ENCODE data around the gene RUFY4.

RUFY4 gene

DNA sequence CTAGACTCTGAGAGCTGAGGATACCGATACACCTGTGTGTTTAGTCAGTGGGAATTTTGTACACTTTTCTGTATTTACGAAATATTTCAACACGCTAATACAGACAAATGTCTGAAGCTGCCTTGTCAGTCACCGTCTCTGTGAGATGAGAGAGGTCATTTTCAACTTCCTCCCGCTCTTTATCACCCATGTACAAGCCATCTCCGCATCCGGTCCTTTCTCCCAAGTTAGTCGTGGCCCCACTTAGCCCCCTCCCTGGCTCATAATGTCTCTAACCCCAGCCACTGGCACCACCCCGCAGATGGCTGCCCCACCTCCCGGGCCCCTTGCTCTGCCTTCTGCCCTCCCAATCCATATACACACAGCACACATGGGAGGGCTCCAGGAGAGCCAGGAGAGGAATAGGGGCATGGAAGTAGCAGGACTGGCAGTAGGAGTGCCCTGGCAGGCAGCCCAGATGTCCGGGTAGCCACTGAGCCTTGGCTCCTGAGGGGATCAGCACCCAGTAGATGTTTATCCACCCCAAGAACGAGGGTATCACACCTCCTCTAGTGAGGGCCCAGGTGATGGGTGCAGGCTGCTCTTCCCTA lies 2.0 kb upstream of the RUFY4 start:
- Mint-ChIP-seq H3K4me3 (no peak overlapping the region), H3K9me3 (no peaks in the 10 kb centered on the region), H3K36me3 (ENCODE audit: low read depth) (no peaks in the 10 kb centered on the region), H3K4me1 (ENCODE audit: low read depth) (no peaks in the 10 kb centered on the region), H3K27ac (no peak overlapping the region), H3K27me3 (peaks cover 4% of the 10 kb centered on the region)

DNA sequence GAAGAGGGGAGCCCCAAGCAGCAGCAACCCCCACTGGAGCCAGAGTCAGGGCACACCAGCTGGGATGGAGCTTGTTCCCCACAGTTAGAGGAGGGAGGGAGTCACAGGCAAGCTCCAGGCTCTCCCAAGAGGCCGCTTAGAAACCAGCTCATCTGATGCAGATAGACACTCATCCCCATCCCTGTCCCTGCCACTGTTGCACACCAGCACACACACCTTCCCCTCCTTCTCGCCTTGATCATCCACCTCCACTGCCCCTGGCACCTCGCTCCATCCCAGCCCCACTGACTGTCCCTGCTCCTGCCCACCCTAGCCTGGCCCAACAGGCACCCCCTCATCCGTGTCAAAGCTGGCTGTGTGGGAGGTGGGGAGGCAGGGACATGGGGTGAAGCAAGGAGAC lies 1.5 kb upstream of the RUFY4 start:
- Mint-ChIP-seq H3K4me3 (no peak overlapping the region), H3K27me3 (peaks cover 4% of the 10 kb centered on the region), H3K36me3 (ENCODE audit: low read depth) (no peaks in the 10 kb centered on the region), H3K4me1 (ENCODE audit: low read depth) (no peaks in the 10 kb centered on the region), H3K9me3 (no peaks in the 10 kb centered on the region), H3K27ac (no peak overlapping the region)

DNA sequence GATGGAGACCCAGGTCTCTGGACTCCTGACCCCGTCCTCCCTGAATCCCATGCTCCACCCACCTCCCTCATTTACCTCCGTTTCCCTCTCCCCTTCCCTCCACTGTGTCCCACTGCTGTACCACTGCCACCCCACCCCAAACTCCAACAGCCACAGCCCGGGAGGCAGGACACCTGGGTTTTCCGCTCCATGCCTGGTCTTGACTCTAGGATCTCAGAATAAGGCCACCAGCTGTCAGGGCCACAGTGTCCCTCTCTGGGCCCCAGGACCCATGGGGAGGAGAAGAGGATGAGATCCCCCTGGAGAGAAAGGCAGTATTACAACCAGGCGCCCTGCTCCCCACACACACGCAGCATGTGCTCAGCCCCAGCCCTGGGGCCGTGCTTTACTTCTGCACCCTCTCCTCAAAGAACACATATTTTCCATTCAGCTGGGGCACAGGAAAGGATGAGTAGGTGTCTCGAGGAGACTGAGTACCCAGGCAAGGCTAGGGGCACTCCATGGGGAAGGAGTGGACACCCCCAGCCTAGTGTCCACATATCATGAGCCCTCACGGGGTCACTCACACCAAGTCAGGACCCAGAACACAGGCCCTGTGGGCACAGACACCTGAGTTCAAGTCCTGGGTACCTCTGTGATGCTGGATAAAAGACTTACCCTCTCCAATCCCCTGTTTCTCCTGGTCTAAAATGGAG lies 700 bp downstream of the RUFY4 start:
- H3K36me3 Mint-ChIP-seq (ENCODE audit: low read depth) = no peaks in the 10 kb centered on the region
- H3K4me3 Mint-ChIP-seq = no peak overlapping the region
- H3K9me3 Mint-ChIP-seq = no peaks in the 10 kb centered on the region
- H3K27ac Mint-ChIP-seq = no peak overlapping the region
- no peaks in the 10 kb centered on the region for H3K4me1 Mint-ChIP-seq (ENCODE audit: low read depth)
- H3K27me3 Mint-ChIP-seq = peaks cover 4% of the 10 kb centered on the region

DNA sequence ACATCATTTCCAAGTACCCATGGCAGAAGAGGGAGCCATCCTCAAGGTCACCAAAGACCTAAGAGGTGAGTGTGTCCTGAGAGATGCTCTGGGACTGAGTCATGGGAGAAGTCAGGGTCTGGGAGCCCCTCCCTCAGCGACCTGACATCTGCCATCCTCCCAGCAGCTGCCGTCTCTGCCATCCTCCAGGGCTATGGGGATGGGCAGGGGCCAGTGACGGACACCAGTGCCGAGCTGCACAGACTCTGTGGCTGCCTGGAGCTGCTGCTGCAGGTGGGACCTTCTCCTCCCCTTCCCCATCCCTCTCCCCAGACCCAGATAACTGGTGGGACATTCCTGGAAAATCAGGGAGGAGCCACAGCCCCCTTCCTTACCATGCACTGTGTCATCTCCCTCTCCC lies 1.5 kb downstream of the RUFY4 start:
- no peaks in the 10 kb centered on the region for H3K9me3 Mint-ChIP-seq
- H3K27me3 Mint-ChIP-seq = peaks cover 4% of the 10 kb centered on the region
- no peak overlapping the region for H3K4me3 Mint-ChIP-seq
- no peak overlapping the region for H3K27ac Mint-ChIP-seq
- no peaks in the 10 kb centered on the region for H3K4me1 Mint-ChIP-seq (ENCODE audit: low read depth)
- H3K36me3 Mint-ChIP-seq (ENCODE audit: low read depth) = no peaks in the 10 kb centered on the region

DNA sequence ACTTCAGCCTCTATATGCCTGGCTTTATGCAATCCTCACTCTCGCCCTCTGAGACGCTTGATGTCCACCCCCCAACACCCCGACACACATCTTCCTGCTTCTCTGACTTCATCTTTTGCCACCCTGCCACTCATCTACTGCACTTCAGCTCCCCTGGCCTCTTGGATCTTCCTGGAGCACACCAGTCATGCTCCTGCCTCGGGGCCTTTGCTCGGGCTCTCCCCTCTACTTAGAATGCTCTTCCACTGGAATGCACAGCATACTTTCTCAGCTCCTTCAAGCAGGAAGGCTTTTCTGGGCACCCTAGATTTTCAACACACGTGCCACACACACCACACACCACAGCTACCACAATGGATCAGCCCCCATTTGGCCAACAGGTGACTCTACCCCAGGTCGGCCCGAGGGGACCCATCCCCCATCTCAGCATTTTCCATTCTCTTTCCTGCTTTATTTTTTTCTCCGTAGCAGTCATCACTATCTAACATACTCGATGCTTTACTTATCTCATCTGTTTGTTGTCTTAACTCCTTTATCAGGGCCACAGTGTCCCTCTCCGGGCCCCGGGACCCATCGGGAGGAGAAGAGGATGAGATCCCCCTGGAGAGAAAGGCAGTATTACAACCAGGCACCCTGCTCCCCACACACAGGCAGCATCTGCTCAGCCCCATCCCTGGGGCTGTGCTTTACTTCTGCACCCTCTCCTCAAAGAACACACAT lies 2.3 kb downstream of the RUFY4 start:
- Mint-ChIP-seq H3K27me3 (peaks cover 4% of the 10 kb centered on the region), H3K36me3 (ENCODE audit: low read depth) (no peaks in the 10 kb centered on the region), H3K4me1 (ENCODE audit: low read depth) (no peaks in the 10 kb centered on the region), H3K9me3 (no peaks in the 10 kb centered on the region), H3K4me3 (no peak overlapping the region), H3K27ac (no peak overlapping the region)

DNA sequence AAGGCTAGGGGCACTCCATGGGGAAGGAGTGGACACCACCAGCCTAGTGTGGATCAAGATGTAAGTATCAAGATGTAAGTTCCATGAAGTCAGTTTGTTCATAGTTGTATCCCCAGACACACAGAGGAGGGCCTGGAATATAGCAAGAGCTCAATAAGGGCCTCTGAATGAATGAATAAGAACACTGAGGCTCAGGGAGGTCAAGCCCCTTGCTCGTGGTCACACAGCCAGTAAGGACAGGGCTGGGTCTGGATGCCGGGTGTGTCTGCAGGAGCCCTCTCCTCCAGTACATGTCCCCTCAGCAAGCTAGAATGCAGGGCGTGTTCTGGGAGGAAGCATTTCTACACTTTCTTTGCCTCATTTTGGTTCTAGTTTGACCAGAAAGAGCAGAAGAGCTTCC lies 2.9 kb downstream of the RUFY4 start:
- Mint-ChIP-seq H3K36me3 (ENCODE audit: low read depth) (no peaks in the 10 kb centered on the region), H3K9me3 (no peaks in the 10 kb centered on the region), H3K27ac (no peak overlapping the region), H3K27me3 (peaks cover 4% of the 10 kb centered on the region), H3K4me1 (ENCODE audit: low read depth) (no peaks in the 10 kb centered on the region), H3K4me3 (no peak overlapping the region)

DNA sequence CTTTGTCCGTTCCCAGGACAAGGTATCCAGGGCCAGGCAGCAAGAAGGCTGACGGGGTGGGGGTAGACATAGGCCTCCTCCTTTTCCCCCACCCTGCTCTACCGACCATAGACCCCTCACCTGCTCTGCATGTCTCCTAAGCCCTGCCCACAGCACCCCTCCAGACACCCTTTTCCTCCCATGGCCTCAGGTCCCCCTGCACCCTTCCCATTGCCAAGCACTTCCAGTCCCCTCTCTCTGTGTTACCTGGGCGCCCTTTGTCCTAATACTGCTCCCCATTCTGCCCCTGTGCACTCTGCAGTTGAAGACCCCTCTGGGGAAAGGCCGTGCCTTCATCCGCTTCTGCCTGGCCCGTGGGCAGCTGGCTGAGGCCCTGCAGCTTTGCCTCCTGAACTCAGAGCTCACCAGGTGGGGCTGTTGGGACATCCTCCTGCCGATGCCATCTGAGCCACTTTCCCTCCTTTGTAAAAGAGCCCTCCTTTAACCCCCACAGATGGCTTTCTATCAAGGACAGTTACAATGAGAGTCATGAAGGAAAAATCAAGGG lies 3.5 kb downstream of the RUFY4 start:
- Mint-ChIP-seq H3K4me3 (no peak overlapping the region), H3K36me3 (ENCODE audit: low read depth) (no peaks in the 10 kb centered on the region), H3K27ac (no peak overlapping the region), H3K4me1 (ENCODE audit: low read depth) (no peaks in the 10 kb centered on the region), H3K27me3 (peaks cover 3% of the 10 kb centered on the region), H3K9me3 (no peaks in the 10 kb centered on the region)

DNA sequence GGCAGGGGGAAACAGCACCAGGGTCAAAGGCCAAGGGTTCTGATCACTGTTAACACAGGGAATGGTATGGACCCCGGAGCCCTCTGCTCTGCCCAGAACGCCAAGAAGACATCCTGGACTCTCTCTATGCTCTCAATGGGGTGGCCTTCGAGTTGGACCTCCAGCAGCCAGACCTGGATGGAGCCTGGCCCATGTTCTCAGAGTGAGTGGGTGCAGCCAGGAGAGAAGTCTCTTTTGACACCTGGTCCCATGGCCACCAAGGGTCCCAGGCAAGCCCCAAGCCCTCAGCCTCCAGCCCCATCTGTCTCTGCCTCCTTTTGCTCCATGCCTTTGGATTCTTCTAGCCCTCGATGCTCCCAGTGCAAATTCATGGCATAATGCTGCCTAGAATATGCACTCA lies 4.1 kb downstream of the RUFY4 start:
- Mint-ChIP-seq H3K9me3 (no peaks in the 10 kb centered on the region), H3K4me3 (no peak overlapping the region), H3K4me1 (ENCODE audit: low read depth) (no peaks in the 10 kb centered on the region), H3K27ac (no peak overlapping the region), H3K36me3 (ENCODE audit: low read depth) (no peaks in the 10 kb centered on the region), H3K27me3 (no peaks in the 10 kb centered on the region)

DNA sequence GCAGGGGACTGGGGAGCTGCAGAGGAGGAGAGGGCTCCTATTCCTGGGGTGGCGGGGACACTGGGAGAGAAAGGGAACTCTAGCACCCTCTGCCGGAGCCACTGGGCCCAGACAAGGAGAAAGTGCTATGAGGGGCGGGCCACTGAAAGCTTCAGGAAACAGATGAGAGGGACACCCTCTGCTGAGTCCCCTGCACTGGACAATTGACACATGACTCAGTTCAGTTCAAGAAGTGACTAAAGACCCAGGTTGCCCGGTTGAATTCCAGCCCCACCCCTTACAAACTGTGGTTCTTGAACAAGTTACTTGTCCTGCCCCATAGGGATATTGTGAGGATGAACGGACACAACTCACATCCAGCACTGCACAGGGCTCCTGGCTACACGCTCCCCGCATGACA lies 5.0 kb downstream of the RUFY4 start:
- Mint-ChIP-seq H3K27me3 (no peaks in the 10 kb centered on the region), H3K9me3 (no peaks in the 10 kb centered on the region), H3K4me1 (ENCODE audit: low read depth) (no peaks in the 10 kb centered on the region), H3K36me3 (ENCODE audit: low read depth) (no peaks in the 10 kb centered on the region), H3K4me3 (no peak overlapping the region), H3K27ac (no peak overlapping the region)

DNA sequence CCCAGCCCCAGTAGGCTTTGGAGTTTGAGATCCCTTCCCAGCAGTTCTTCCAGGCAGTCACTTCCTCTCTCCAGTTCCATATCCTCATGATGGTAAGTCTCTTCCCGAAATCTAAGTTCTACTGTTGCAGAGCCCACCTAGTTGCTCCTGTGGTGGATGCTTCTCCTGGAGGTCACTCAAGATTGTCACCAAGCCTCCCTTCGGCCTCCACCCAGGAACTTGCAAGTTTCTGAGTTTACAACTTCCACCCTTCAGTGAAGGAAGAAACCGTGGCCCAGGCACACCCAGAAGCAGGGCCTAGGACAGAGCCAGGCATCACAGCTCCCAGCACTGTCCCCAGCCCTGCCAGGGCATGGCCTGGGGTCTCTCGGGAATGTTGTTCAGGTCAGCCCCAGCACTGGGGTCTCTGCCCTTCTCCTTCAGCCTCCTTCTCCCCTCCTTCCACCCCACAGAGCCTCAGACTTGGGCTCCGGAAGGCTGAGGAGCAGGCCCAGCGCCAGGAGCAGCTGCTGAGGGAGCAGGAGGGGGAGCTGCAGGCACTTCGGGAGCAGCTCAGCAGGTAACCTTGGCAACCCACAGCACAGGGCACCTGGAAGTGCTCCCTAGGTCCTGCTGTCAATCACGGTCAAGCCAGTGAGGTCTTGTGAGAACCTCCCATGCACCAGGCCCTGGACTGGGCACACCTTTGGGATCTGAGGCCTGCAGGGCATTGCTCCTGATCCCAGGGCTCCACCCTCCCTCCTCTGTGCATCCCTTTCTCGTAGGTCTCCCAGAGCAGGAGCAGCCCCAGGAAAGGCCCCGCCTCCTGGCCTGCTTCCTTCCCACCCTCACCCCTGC lies 7.1 kb downstream of the RUFY4 start:
- Mint-ChIP-seq H3K4me3 (no peak overlapping the region), H3K9me3 (no peaks in the 10 kb centered on the region), H3K4me1 (ENCODE audit: low read depth) (no peaks in the 10 kb centered on the region), H3K36me3 (ENCODE audit: low read depth) (no peaks in the 10 kb centered on the region), H3K27me3 (no peaks in the 10 kb centered on the region), H3K27ac (no peak overlapping the region)

DNA sequence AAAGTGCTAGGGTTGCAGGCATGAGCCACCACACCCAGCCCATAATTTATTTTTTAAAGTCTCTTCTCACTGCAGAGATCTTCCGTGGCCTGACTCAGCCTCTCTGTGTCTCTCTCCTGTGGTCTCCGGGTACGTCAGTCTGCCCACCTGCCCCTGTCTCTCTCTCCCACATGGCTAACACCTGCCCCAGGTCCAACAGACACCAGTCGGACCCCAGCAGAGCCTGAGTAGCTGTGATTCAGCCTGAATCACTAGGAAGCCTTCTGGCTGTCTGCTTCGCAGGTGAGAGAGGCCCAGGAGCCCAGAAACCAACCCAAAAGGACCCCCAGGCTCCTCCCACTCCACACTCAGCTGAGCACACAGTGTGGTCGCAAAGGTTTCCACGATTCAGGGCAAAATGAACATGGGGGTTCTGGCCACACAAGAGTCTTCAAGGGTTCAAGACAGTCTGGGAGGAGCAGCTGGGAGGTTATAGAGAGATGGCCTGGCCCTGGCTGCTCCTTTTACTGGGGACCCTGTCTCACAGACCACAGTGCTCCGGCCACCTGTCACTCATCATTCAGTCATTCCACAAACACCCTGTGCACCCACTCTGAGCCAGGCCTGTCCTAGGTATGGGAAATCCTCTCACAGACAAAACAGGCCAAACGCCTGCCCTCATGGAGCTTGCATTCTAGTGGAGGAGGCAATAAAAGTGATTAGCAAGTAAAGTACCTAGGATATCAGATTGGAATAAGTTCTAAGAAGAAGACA lies 8.6 kb downstream of the RUFY4 start:
- H3K9me3 Mint-ChIP-seq = no peaks in the 10 kb centered on the region
- H3K4me3 Mint-ChIP-seq = no peak overlapping the region
- H3K4me1 Mint-ChIP-seq (ENCODE audit: low read depth) = no peaks in the 10 kb centered on the region
- H3K27me3 Mint-ChIP-seq = peaks cover 1% of the 10 kb centered on the region
- no peaks in the 10 kb centered on the region for H3K36me3 Mint-ChIP-seq (ENCODE audit: low read depth)
- H3K27ac Mint-ChIP-seq = no peak overlapping the region

DNA sequence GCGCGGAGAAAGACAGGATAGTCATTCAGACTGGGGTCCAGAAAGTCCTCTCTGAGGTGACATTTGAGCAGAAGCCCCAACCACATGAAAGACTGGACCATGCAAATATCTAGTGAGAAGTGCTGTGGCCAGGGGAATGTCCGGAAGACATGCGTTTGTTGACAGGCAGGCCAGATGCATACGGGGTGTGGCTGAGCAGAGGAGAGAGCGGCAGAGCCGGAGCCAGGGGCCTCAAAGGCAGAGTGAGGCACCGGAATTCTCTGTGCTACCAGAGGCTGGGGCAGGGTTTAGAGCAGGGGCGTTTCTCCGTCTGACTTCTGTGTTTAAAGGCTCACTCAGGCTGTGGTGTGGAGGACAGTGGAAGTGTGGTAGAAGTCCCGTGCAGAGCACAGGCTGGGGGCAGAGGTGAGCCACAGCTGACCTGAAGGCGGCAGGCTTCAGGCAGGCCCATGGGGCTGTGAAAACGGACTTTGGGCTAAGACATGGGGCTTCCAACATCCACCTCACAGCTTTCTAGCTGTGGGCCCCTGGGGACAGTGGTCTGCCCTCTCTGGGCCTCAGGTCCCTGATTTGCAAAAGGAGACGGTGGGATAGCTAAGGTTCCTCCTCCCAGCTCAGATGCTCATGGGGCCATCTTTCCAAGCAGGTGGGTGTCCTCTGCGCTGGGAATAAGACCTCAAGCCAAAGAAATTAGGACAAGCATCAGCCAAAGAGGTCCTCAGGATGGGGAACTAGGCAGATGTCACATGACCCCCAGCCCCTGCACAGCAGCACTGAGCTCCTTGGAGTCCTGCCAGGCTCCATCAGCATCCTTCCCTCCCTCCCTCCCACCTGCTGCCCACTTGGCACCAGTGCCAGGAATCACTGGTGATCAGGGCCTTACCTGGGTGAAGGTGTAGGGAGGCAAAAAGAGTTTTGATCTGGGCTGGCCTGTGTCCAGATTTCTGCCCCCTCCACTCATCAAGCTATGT lies 11.2 kb downstream of the RUFY4 start:
- Mint-ChIP-seq H3K27ac (no peak overlapping the region), H3K27me3 (peaks cover 11% of the 10 kb centered on the region), H3K4me3 (no peak overlapping the region), H3K36me3 (ENCODE audit: low read depth) (no peaks in the 10 kb centered on the region), H3K4me1 (ENCODE audit: low read depth) (no peaks in the 10 kb centered on the region), H3K9me3 (peaks cover 2% of the 10 kb centered on the region)

DNA sequence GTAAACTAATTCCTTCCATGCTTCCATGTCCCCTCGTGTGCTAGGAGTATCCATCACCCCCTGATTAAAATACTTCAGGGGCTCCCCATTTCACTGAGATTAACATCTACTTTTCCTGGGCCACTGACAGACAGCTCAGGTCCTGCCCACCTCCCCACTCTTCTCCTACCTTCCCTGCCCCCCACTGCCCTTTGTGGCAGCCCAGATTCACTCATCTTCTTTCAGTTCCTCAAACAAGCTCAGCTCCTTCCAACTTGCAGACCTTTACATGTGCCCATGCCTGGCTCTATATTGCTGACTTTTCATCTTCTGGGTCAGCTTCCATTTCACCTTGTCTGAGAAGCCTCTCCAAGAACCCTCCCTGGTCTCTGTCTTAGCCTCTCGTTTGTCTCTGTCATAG lies 12.0 kb downstream of the RUFY4 start:
- Mint-ChIP-seq H3K27ac (no peak overlapping the region), H3K4me1 (ENCODE audit: low read depth) (no peaks in the 10 kb centered on the region), H3K27me3 (peaks cover 13% of the 10 kb centered on the region), H3K36me3 (ENCODE audit: low read depth) (no peaks in the 10 kb centered on the region), H3K9me3 (peaks cover 11% of the 10 kb centered on the region), H3K4me3 (no peak overlapping the region)
